K562 (cell line): ENCODE results near the gene THAP11. TPM values are rescaled to one million over a fixed set of nuclear protein-coding genes. Genes with fewer than 3 reads are reported as not detected.
A peak's percentile ranks its signal among the peaks of the same experiment; 100 is the strongest.

Experiments
- ARID4B ChIP-seq: sonication (generic); formaldehyde crosslinking; IDR thresholded peaks from 2 replicates; pipeline ENCODE4 v1.8.0; 2022; ENCODE audit warnings: mild to moderate bottlenecking, missing genetic modification reagents
- CBFB ChIP-seq: sonication (generic); formaldehyde crosslinking; IDR thresholded peaks from 2 replicates; pipeline ENCODE4 v1.4.0; 2020; ENCODE audit warnings: mild to moderate bottlenecking, missing genetic modification reagents
- CEBPG ChIP-seq, 3 experiments: fragments of 200-800 bp in 1 of 3; sonication (Bioruptor generic) in 1 of 3; sonication (generic) in 1 of 3; formaldehyde crosslinking in 1 of 3; IDR thresholded peaks in 2 of 3; conservative IDR thresholded peaks in 1 of 3; 2 replicates each; pipeline versions ENCODE4 v1.6.1 to v1.8.0; 2016 to 2022; ENCODE audit warnings: missing compliant biosample characterization in 2 of 3, missing genetic modification characterization in 2 of 3, mild to moderate bottlenecking in 1 of 3, missing genetic modification reagents in 1 of 3
- FIP1L1 ChIP-seq: fragments of 200-400 bp; formaldehyde crosslinking; IDR thresholded peaks from 2 replicates; pipeline ENCODE4 v1.6.1; 2018; ENCODE audit warnings: mild to moderate bottlenecking, low read depth, low read length; ENCODE audit not compliant: poor library complexity, severe bottlenecking
- KLF16 ChIP-seq: IDR thresholded peaks from 2 replicates; pipeline ENCODE4 v1.6.1; 2016; ENCODE audit warnings: antibody characterized with exemption
- LCOR ChIP-seq: sonication (generic); formaldehyde crosslinking; IDR thresholded peaks from 2 replicates; pipeline ENCODE4 v1.8.0; 2022; ENCODE audit warnings: mild to moderate bottlenecking, missing genetic modification reagents
- MBD2 ChIP-seq: sonication (generic); IDR thresholded peaks from 2 replicates; pipeline ENCODE4 v1.6.1; 2016; ENCODE audit warnings: low read depth, borderline replicate concordance
- NFIX ChIP-seq: fragments of 250-450 bp; sonication (Bioruptor Pico); IDR thresholded peaks from 2 replicates; pipeline ENCODE4 v1.4.0; 2020; ENCODE audit warnings: low read depth, mild to moderate bottlenecking, moderate library complexity
- RBM17 ChIP-seq: fragments of 200-400 bp; formaldehyde crosslinking; IDR thresholded peaks from 2 replicates; pipeline ENCODE4 v1.6.1; 2017; ENCODE audit warnings: low read depth, mild to moderate bottlenecking, low read length, borderline replicate concordance
- RCOR1 ChIP-seq, 2 experiments: IDR thresholded peaks; 2 replicates each; pipeline ENCODE4 v1.6.1; 2012; ENCODE audit warnings: low read depth in 2 of 2, low read length in 2 of 2, borderline replicate concordance in 1 of 2, improper control_type of control experiment in 1 of 2
- RNF2 ChIP-seq: sonication (generic); IDR thresholded peaks from 2 replicates; pipeline ENCODE4 v1.6.1; 2016
- SETDB1 ChIP-seq: IDR thresholded peaks from one replicate; pipeline ENCODE4 v1.6.1; 2012; ENCODE audit warnings: low read length, control low read depth, inconsistent platforms
- SIRT6 ChIP-seq: IDR thresholded peaks from one replicate; pipeline ENCODE4 v1.6.1; 2012; ENCODE audit warnings: low read depth, mild to moderate bottlenecking, control low read depth, inconsistent platforms, low read length, moderate library complexity
- TAL1 ChIP-seq: fragments of 450-650 bp; IDR thresholded peaks from 2 replicates; pipeline ENCODE4 v1.6.1; 2016; ENCODE audit warnings: mild to moderate bottlenecking
- TOE1 ChIP-seq, 2 experiments: fragments of 450-650 bp in 1 of 2; sonication (generic) in 1 of 2; formaldehyde crosslinking in 1 of 2; IDR thresholded peaks; 2 replicates each; pipeline versions ENCODE4 v1.7.1 to v1.8.0; 2016 to 2022; ENCODE audit warnings: borderline replicate concordance in 2 of 2, mild to moderate bottlenecking in 2 of 2, antibody characterized with exemption in 1 of 2, inconsistent platforms in 1 of 2, low read depth in 1 of 2, missing genetic modification reagents in 1 of 2, moderate library complexity in 1 of 2
- ZNF696 ChIP-seq: fragments of 250-450 bp; sonication (Bioruptor Pico); conservative IDR thresholded peaks from 2 replicates; pipeline ENCODE4 v1.4.0; 2020; ENCODE audit warnings: mild to moderate bottlenecking, moderate library complexity
- ZZZ3 ChIP-seq: fragments of 450-650 bp; IDR thresholded peaks from 2 replicates; pipeline ENCODE4 v1.6.1; 2016; ENCODE audit warnings: antibody characterized with exemption, mild to moderate bottlenecking, moderate library complexity
- polyA plus RNA-seq, 8 experiments: library from polyadenylated mRNA; depleted of rRNA in 4 of 8; stranded (reverse) in 5 of 8; unstranded in 3 of 8; fragments of >200 nt; fragmentation: Nextera tagmentation in 2 of 8; fragmentation: Illumina TruSeq in 1 of 8; extraction: Ambion mirVana in 2 of 8; extraction: Trizol in 1 of 8; gene quantifications; 2 replicates each; pipeline versions ENCODE4 v1.2.1 to v1.2.3, GENCODE V29; 2011 to 2014; ENCODE audit warnings: inconsistent platforms in 1 of 8, missing spikeins in 1 of 8
- total RNA-seq, 7 experiments: library from RNA; depleted of rRNA in 6 of 7; stranded (reverse); fragments of >200 nt in 6 of 7; fragmentation: Illumina TruSeq in 2 of 7; extraction: Trizol in 2 of 7; gene quantifications; 2 replicates each; pipeline versions ENCODE4 v1.2.1 to v1.2.3, GENCODE V29; 2011 to 2021; ENCODE audit warnings: low replicate concordance in 1 of 7
- TF ChIP-seq, protein P1 (sequence below): IDR thresholded peaks from 3 replicates; pipeline ENCODE4 v1.6.1; 2011; ENCODE audit warnings: borderline replicate concordance, mild to moderate bottlenecking, moderate library complexity; ENCODE audit not compliant: insufficient read length; ENCODE audit errors: extremely low read depth
- TF ChIP-seq, protein P2 (sequence below): fragments of 250-450 bp; sonication (Bioruptor Pico); IDR thresholded peaks from 2 replicates; pipeline ENCODE4 v1.8.0; 2021; ENCODE audit warnings: moderate library complexity, mild to moderate bottlenecking, inconsistent platforms

Gene THAP11
- total and polyA plus RNA-seq, 9 of the 15 experiments (the other 6 are each of a cell fraction or from before 2014, with no cell fraction given): 2.4 to 31.6 (median 21.4) TPM

DNA sequence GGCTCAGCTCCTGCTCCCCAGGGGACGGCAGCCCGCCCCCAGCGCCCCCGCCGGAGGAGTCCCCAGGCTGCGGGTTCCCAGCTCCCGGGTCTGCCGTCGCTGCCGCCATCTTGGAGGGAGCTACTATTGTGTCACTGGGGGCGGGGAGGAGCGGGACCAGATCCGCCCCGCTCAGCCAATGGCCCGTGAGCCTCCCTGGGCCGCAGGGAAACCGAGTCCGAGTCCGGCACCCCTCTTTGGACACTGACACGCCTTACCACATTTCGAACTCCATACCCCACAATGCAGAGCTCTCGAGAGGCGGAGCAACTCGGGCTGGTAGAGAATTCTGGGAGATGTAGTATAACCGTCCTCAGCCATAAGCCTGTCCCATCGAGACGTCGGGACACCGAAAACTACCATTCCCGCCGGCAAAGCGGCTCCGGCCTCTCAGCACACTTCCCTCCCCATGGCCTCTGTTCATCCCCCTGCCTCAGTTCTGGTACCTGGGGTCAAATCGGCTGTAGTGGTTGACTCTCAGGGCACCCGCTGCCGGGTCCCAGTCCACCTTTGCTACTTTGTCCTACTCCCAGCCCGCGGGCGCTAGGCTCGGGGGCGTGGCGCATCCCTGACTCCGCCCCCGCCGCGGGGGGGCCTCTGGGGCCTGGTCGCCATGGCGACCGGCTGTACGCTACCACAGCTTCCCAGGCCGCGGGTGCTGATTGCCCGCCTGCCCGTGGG, 35.5 kb upstream of the THAP11 start, which contains the start of the genes RANBP10 and TSNAXIP1 (continued):
- peak; percentile 71; the same call in 1 of the 2 replicates for TF ChIP-seq ARID4B (CRISPR knock-in tag)
- TF ChIP-seq MBD2: peak; percentile 99
- TF ChIP-seq SIRT6: no peak
- 0 out of 2 replicates have a peak, but pooled peaks have one; percentile 49 for TF ChIP-seq LCOR (CRISPR knock-in tag)
- no peak for TF ChIP-seq ZZZ3
- TF ChIP-seq NFIX (CRISPR knock-in tag): no peak
- TF ChIP-seq FIP1L1: no peak
- TF ChIP-seq SETDB1: no peak
- TF ChIP-seq TOE1 (IDR thresholded peaks at IDR 0.05; ENCODE audit: borderline replicate concordance): no peak
- TF ChIP-seq TOE1 (CRISPR knock-in tag; IDR thresholded peaks at IDR 0.05; ENCODE audit: borderline replicate concordance, low read depth): no peak
- TF ChIP-seq, protein P1, sequence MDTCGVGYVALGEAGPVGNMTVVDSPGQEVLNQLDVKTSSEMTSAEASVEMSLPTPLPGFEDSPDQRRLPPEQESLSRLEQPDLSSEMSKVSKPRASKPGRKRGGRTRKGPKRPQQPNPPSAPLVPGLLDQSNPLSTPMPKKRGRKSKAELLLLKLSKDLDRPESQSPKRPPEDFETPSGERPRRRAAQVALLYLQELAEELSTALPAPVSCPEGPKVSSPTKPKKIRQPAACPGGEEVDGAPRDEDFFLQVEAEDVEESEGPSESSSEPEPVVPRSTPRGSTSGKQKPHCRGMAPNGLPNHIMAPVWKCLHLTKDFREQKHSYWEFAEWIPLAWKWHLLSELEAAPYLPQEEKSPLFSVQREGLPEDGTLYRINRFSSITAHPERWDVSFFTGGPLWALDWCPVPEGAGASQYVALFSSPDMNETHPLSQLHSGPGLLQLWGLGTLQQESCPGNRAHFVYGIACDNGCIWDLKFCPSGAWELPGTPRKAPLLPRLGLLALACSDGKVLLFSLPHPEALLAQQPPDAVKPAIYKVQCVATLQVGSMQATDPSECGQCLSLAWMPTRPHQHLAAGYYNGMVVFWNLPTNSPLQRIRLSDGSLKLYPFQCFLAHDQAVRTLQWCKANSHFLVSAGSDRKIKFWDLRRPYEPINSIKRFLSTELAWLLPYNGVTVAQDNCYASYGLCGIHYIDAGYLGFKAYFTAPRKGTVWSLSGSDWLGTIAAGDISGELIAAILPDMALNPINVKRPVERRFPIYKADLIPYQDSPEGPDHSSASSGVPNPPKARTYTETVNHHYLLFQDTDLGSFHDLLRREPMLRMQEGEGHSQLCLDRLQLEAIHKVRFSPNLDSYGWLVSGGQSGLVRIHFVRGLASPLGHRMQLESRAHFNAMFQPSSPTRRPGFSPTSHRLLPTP: no peak
- TF ChIP-seq TAL1: no peak
- TF ChIP-seq, protein P2, sequence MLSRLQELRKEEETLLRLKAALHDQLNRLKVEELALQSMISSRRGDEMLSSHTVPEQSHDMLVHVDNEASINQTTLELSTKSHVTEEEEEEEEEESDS (CRISPR knock-in tag): no peak
- no peak for TF ChIP-seq CBFB
- no peak for TF ChIP-seq RBM17
- no peak for TF ChIP-seq ZNF696 (CRISPR knock-in tag)
- peak in 1 of 2 experiments; percentile 10; a peak in 1 of 4 replicates for TF ChIP-seq RCOR1 (IDR thresholded peaks at IDR 0.05; ENCODE audit: borderline replicate concordance in 1 of 2, low read depth in 2 of 2, low read length in 2 of 2)
- no peak for TF ChIP-seq KLF16
- peak; percentile 75; the same call in 1 of the 2 replicates for TF ChIP-seq CEBPG (CRISPR knock-in tag; IDR thresholded peaks at IDR 0.05)
- peak; percentile 56 to 76; a peak in 3 of 4 replicates for TF ChIP-seq CEBPG (tag; conservative IDR thresholded peaks at IDR 0.05 in 1 of 2, IDR thresholded peaks at IDR 0.05 in 1 of 2)
- TF ChIP-seq RNF2: 0 out of 2 replicates have a peak, but pooled peaks have one; percentile 29
